Superior temporal gyrus (tissue), 1 donor: ENCODE measurements around the gene HOXD11.

Source experiments
- DNase-seq: peaks from one replicate; pipeline ENCODE4 v3.0.0-alpha.2; 2016; ENCODE audit errors: extremely low spot score

The HOXD11 gene

DNA sequence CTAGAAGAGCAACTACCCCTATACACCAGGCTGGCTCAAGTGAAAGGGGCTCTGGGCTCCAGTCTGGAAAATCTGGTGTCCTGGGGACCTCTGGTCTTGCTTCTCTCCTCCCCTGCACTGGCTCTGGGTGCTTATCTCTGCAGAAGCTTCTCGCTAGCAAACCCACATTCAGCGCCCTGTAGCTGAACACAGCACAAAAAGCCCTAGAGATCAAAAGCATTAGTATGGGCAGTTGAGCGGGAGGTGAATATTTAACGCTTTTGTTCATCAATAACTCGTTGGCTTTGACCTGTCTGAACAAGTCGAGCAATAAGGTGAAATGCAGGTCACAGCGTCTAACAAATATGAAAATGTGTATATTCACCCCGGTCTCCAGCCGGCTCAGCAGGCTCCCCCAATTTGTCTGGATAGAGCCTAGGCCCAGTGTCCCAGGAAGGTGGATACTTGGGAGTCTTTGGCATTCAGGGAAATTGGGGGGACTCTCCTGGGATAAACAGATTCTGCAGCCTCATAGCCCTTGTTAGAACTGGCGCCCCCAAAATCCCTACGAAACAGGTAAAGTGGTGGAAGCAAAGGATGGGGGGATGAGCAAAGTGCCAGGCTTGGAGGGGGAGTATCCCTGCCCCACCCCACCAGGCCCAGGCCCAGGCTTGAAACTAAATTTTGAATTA lies 41.8 kb downstream of the HOXD11 start:
- DNase-seq: no peak

GRCh38 chr2:176149481-176149938 lies 42.4 kb downstream of the HOXD11 start:
- no peak for DNase-seq

DNA sequence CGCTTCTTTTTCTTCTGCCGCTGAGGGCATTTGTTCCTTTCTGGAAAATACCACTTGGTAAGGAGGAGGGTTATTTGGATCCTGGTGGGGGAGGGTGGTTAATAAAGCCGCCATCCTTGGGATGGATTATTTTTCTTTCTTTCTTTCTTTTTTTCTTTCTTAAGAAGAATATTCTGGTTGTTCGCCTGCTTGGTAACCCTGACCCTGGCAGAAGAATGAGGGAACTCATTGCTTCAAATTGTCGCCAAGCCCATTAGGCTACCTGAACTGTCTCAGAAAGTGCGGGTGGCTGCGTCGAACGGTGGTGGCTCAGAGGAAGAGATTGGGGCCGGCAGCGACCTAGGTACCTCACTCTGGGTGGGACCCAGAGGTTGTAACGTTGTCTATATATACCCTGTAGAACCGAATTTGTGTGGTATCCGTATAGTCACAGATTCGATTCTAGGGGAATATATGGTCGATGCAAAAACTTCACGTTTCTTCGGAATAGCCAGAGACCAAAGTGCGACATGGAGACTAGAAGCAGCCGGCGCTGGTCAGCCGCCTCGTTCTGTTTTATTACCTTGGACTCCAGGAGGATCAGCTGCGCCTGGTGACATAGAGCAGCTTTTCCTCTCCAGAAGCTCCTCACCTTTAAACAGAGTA lies 43.0 kb downstream of the HOXD11 start:
- DNase-seq: no peak

DNA sequence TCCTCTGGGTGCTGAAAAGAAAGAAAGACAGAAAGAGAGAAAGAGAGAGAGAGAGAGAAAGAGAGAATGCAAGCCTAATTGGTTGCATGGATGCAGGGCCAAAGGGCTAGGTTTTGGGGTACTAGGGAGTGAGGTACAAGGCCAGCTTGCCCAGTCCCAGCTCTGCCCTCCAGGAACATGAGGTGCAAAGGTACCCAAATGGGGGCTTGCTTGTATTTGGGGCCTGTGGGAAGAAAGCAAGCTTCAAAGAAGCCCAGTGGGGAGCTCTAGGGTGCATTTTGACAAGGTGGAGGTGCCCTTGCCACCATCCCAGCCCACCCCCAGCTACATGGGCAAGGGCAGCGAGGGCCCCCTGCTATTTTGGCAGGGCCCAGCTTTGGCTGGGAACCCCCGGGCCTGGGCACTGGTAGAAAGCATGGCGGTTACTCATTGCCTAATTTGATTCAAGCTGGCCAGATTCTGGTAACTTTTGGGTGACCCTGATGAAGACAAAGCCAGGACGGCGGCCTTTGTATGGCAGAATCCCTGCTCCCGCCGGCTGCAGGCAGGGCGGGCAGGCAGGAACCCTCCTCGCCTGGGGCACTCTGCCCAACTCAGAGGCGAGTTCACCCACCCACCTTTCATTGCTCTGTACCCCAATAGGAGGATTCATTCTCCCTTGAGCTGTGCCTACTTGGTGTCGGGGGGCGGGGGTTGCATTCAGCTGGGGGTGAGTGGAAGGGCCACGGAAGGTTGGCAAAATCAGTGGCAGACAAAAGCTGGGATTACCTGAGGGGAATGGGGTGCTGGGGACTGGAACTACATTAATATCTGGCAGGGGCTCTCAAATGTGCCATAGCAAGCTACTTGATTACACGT lies 43.7 kb downstream of the HOXD11 start:
- DNase-seq: no peak

- DNase-seq: no peak
Measured at GRCh38 chr2:176151442-176152287, 44.6 kb downstream of the HOXD11 start, which contains the start of gene HOXD4. Gene HOXD4 (plus strand): TSS chr2:176151550. CDS start chr2:176151634, 84 bp downstream.

DNA sequence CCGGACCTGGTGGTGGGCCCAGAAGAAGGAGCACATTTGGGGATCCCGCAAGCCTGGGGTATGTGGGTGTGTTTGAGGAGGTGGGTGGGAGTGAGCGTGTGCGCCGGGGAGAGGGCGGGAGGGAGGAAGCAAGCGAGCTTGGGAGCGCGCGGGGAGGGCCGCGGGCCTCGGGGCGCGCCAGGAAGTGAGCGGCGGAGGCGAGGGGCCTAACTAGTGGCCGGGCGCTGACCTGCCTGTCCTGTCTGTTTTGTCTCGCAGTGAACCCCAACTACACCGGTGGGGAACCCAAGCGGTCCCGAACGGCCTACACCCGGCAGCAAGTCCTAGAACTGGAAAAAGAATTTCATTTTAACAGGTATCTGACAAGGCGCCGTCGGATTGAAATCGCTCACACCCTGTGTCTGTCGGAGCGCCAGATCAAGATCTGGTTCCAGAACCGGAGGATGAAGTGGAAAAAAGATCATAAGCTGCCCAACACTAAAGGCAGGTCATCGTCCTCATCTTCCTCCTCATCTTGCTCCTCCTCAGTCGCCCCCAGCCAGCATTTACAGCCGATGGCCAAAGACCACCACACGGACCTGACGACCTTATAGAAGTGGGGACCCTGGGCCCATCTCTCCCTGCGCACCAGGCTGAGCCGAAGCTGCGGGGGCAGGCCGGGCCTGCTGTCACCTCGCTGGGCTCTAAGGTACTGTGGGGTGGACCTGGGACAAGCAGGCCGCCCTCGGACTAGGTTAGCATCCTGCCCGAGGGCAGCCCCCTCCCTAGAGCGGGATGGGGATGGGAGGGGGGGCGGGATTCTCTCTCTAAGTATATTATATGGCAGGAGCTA lies 45.5 kb downstream of the HOXD11 start:
- DNase-seq: no peak

DNA sequence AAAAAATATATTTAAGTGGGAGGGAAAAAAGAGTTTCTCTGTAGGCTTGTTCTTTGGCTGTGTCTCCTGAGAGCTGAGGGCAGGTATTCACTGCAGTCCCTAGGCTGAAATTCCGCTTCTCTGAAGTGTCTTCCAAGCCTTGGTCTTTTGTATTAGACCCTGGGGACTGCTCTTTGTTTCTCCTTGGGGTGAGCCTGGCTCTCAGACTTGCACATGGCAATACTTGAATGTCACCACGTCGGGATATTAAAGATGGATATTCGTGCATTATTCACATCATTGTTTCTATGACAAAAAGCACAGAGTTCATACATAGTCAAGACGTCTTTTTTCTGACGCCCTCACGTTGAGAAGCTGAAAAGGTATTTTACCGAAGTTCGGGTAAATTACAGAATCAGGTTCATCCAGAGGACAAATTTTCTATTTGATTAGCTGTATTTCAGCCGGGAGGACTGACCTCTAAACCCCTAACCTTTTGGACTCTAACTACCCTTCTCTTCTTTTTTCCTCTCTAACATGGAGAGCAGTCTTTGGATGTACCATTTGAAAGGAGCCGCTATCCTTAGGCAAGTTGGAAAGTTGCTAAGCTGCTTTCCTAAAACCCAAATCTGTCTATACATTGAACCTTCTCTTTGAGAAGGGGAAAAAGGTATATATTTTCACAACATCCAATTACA lies 47.6 kb downstream of the HOXD11 start:
- no peak for DNase-seq

- DNase-seq: no peak
Measured at GRCh38 chr2:176155356-176156044, 48.4 kb downstream of the HOXD11 start.

- DNase-seq: no peak
Measured at GRCh38 chr2:176156301-176156806, 49.3 kb downstream of the HOXD11 start.

DNA sequence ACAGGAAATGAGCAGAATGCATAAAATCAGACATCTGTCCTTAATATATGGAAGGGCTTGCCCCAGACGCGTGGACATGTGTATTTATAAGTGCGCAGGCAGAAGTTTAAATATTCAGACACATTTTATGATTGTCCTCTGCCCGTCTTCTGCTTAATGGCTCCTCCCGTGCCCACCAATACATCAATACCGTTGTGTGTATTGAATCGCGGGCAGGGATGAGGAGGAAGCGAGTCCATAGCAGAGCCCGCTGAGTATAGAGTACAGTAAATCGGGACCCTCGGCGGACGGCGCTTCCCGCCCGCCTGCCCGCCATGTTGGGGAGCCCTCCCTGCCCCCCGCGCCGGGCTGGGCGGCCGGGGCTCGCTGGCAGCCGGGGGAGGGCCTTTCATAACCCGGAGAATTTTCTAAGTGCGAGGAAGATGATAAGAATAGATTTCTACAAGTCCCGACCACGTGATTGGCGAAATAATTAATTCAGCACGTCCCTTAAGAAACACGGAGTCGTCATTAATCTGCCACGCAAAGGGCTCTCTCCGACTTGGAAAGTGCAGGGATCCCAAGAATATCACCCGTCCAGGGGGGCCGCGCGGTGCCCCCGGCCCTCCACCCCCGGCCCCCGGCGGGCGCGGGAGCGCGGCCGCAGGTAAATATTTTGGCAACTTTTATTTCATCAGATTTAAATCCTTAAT lies 49.9 kb downstream of the HOXD11 start, which contains the start of gene HOXD3:
HOXD3 (plus strand) TSS at position 501 of the 692 bp plus-strand sequence. CDS start 11,808 bp downstream, outside the sequence.
- DNase-seq: no peak

GRCh38 chr2:176157499-176158185 lies 50.6 kb downstream of the HOXD11 start:
- DNase-seq: no peak

DNA sequence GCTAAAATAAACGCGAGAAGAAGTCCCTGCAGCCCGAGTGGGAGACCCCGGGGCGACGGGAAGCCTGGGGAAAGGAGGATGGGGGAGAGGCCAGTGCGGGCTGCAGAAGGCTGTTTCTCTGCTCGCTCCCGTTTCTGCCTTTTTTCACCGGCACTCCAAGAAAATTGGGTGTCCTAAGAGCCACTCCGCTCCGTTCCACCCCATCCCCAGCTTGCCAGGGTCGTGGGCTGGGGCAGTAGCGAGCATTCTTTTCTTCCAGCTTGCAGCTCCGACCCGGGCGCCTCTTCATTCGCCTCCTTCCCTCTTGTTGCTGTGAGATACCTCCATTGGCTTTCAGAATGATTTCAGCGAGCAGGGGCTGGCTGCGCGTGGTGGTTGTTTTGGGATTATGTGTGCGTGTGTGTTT lies 51.1 kb downstream of the HOXD11 start:
- no peak for DNase-seq

GRCh38 chr2:176158855-176159662 lies 52.0 kb downstream of the HOXD11 start:
- no peak for DNase-seq
